Endothelial cell of coronary artery (primary cell): ENCODE data around the gene SERPINC1. TPM values are rescaled to one million over a fixed set of nuclear protein-coding genes. Genes with fewer than 3 reads are reported as not detected.

ENCODE experiments used
- total RNA-seq: library from RNA; depleted of rRNA; stranded (reverse); fragments of >200 nt; gene quantifications from 2 replicates; pipeline ENCODE4 v1.2.3, GENCODE V29; 2014

Gene SERPINC1
- total RNA-seq, result not detected in 2 replicates

DNA sequence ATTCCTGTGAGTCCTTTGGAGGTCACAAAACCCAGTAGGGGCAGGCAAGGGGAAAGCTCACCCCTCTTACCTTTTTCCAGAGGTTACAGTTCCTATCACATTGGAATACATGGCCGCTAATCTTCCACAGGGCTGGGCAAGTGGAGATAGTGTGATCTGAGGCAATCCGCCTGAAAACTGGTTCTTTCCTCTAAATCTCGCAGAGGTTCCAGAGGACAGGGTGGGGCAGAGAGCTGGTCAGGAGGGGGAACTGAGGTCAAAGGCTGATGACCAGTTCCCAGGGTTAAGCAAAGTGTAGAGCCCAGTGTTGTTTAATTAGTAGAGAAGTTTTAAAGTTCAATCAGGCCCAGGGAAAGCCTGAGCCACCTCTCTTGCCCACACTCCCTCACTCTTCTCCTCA is at the start of gene SERPINC1:
Gene SERPINC1, minus strand, starts transcription at position 179 of the 400 bp plus-strand sequence. Its CDS starts 68 bp downstream, at position 111.

DNA sequence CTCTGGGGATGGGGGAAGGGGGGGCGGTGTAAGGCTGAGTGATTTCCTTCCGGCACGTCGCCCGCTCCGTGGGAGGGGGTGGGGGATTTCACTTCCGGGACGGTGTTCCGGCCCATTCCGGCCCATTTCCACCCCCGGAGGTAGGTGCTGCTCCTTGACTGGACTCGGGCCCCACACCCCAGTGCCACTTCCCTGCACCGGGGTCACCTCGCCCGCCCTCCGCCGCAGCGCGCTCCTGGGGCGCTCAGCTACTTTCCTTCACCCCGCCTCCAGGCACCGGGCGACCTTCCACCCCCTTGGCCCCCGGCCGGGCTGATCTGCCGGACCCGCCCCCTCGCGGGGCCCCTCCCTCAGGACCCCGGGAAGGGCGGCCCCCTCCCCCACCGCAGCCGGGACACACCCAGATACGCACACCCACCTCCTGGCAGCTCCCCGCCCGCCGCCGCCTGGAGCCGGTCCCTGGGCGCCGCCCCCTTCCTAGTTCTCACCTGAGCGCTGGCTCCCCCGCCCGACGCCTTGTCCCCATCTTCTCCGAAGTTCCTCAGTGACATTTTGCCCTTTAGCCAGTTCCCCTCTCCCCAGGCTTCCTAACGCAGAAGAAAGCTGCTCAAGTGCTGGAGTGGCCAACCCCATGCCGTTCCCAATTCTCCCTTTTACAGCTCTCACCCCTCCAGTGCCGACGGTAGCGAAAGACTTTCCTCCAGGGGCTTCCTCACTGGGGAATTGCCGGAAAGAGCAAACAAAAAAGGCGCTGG is 48.7 kb downstream of the SERPINC1 start, which contains the start of gene ZBTB37:
Gene ZBTB37, plus strand, starts transcription at position 115 of the 755 bp plus-strand sequence. CDS start 1,846 bp downstream, outside the sequence.

DNA sequence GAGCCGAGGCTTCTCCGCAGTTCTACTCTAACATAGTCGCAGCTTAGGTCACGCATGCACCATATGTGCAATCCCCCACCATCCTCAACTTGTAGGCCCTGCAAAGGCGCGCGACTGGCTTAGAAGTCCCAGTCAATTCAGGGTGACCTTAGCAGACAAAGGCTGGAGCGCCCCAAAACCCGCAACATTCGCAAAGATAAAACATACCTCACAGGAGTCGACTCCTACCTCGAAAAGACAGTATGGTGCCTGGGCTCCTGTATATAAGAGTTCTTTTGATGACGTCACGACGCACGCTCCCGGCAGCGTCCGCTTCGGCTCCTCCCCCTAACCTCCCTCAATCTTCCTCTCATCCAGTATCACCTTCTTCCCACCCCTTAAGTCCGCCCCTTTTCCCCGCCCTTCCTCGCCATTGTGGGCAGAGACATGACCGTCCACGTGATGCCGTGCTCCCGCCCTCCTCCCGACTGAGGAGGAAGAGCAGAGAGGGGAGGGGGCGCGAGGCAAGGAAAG is 49.3 kb downstream of the SERPINC1 start, which contains the start of gene GAS5:
Gene GAS5, minus strand, starts transcription at position 237 of the 513 bp plus-strand sequence.

Other genes with a start within 250 kb of the SERPINC1 start
- gene ANKRD45, start 247.5 kb downstream of the SERPINC1 start, total RNA-seq, result 0.36 TPM in 1 of 2 replicates, not detected in the other
- 32.1 and 40.8 TPM in 2 replicates for gene KLHL20, start 202.3 kb downstream of the SERPINC1 start, total RNA-seq
- 15.0 and 17.1 TPM in 2 replicates for gene DARS2, start 92.7 kb downstream of the SERPINC1 start, total RNA-seq
- 9.9 and 18.2 TPM in 2 replicates for gene CENPL, start 92.4 kb downstream of the SERPINC1 start, total RNA-seq
- 439 and 469 TPM in 2 replicates for gene GAS5, start 49.3 kb downstream of the SERPINC1 start, total RNA-seq
- 2.8 and 6.3 TPM in 2 replicates for gene ZBTB37, start 48.9 kb downstream of the SERPINC1 start, total RNA-seq
- gene RC3H1, start 105.0 kb upstream of the SERPINC1 start, total RNA-seq, result 13.5 and 17.5 TPM in 2 replicates
- 23.3 and 33.7 TPM in 2 replicates for gene RABGAP1L, start 242.2 kb upstream of the SERPINC1 start, total RNA-seq